Right hindlimb (tissue), 1 donor: ENCODE measurements around the gene STYX.

ENCODE experiments used
- DNase-seq: peaks from one replicate; pipeline ENCODE4 v3.0.0-alpha.2; 2018

The STYX gene, protein sequence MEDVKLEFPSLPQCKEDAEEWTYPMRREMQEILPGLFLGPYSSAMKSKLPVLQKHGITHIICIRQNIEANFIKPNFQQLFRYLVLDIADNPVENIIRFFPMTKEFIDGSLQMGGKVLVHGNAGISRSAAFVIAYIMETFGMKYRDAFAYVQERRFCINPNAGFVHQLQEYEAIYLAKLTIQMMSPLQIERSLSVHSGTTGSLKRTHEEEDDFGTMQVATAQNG

DNA sequence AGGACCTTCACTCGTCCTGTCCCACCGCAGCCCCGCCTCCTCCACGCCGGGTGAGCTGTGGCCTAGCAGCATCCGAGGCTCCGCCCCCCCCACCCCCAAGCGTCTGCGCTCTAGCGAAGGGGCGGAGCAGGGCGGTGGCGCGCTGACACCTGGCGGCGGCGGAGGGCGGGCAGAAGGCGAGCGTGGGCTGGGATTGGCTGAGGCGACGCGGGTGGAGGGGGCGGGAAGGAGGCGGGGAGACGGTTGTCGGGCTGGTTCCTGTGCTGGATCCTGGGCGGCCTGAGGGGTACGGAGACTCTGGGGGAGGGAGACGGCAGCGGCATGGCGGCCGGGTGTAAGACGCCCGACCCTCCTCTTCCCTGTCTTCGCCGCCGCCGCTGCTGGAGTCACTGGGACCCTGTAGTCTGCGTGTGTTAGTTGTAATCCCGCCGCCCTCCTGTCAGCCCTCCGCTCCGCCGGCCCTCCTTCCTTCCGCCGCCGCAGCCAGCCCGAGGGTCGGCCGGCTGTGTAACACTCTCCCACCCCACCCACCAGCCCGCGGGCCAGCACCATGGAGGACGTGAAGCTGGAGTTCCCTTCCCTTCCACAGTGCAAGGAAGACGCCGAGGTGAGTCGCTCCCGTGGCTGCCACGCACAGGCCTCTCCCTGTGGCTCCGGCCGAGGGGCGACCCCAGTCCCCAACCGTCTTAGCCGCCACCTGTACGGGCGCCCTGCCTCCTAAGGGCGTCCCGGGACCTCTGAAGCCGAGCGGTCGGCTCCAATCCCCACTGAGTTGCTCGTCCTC lies at the start of gene STYX:
TSS of gene STYX (plus strand) at position 242 of the 784 bp plus-strand sequence. CDS start at position 551, 309 bp downstream.
- DNase-seq: peak; percentile 99

- no peak for DNase-seq
These were observed 45.9 kb upstream of the STYX start for GRCh38 chr14:52683985-52684520.

GRCh38 chr14:52686176-52686575 lies 43.8 kb upstream of the STYX start:
- no peak for DNase-seq

GRCh38 chr14:52690983-52691760 lies 38.8 kb upstream of the STYX start:
- no peak for DNase-seq

GRCh38 chr14:52692248-52692962 lies 37.6 kb upstream of the STYX start:
- no peak for DNase-seq

DNA sequence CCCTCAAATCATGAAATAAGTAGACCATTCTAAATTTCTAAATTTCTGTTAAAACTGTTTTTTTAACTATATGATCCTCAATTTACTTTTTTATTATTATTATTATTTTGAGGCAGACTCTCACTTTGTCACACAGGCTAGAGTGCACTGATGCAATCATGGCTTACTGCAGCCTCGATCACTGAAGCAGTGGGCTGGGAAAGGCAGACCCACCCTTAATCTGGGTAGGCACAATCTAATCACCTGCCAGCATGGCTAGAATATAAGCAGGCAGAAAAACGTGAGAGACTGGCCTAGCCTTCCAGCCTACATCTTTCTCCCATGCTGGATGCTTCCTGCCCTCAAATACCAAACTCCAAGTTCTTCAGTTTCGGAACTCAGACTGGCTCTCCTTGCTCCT lies 36.9 kb upstream of the STYX start:
- DNase-seq: no peak

- no peak for DNase-seq
These were observed 36.4 kb upstream of the STYX start for GRCh38 chr14:52693532-52693931.

GRCh38 chr14:52694761-52695480 lies 35.0 kb upstream of the STYX start:
- DNase-seq: no peak

DNA sequence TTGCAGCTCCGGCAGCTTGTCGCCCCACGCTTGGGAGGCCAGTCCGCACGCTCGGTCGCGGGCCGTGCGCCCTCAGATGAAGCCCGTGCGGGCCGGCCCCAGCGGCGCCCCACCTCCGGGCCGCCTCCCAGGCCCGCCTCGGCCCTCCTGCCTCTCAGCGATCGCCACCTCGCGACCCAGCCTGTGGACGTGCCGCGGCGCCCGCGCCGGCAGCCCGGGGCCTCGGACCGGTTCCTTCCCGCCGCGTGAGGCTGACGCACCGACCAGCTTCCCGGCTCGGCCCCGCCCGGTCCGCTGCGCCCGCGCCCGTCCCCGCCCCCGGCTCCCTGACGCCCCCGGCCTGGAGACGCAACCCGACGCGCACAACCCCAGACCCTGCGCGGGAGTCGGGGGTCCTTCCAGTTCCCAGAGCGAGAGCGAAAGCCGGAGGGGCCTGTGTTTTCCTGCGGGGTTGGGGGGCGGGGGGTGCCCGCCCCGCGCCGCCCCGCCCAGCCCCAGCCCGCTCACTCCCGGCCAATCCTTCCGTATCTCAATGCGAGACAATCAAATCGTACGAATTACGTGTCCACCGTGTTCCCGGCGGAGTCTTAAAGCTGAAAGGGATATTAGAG lies 34.4 kb upstream of the STYX start, which contains the start of gene ERO1A:
TSS of gene ERO1A (minus strand) at position 78 of the 611 bp plus-strand sequence. CDS start at position 1, 77 bp downstream.
- DNase-seq: peak; percentile 88

DNA sequence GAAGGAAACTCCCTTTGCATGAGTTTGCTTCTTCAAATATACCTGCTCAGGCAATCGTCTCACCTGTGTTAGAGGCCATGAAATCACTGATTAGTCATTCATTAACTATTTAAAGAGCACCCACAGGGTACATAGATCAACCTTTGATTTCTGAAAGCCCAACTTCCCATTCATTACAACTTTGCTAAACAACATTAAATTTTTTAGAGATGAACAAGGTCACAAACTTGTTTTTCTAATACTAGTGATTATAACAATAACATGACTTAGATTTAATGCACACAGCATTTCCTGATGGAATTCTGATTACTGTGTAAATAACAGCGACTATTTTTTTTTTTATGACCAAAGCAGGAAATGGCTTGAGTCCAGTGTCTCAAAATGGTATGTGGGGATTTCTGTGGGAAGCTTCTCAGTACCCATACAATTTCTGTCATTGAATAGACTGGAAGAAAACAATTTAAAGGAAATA lies 29.2 kb upstream of the STYX start:
- no peak for DNase-seq

GRCh38 chr14:52701223-52701622 lies 28.7 kb upstream of the STYX start:
- DNase-seq: no peak

- no peak for DNase-seq
These were observed 26.7 kb upstream of the STYX start for GRCh38 chr14:52703225-52703624.

DNA sequence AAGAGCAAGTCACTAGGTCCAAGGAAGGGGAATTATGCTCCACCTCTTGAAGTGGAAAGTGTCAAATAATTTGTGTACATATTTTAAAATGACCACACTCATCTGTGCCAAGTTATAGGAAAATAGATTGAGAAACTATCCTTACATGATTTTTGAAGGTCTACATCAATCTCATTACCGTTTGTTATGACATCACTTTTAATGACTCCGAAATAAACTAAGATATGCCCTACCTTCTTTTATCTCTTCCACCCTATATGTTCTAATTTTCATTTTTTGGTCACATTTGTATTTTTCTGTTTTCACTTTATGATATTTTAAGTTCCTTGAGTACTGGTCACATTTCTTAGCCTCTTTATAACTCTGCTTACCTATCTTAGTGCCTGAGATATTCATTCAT lies 26.3 kb upstream of the STYX start:
- no peak for DNase-seq

DNA sequence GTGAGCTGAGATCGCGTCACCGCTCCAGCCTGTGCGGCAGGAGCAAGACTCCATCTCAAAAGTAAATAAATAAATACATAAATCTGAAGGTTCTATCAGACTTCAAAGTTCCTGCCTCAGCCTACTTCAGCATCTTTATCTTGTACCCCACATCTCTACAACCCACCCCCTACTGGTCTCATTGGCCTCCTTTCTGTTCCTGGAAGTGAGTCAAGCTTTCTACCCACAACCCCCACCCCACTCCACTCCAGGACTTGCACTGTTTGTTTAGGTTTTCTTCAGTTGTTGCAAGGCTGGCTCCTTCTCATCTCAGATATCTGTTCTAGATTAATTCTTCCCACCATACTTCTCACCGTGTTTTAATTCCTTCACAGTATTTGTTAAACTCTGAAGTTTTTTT lies 23.7 kb upstream of the STYX start:
- DNase-seq: no peak

GRCh38 chr14:52706724-52707706 lies 23.0 kb upstream of the STYX start, which contains the start of gene PSMC6:
PSMC6 (plus strand) TSS chr14:52707200; CDS start chr14:52707220, 20 bp downstream.
- DNase-seq: peak; percentile 97

GRCh38 chr14:52711666-52712065 lies 18.3 kb upstream of the STYX start:
- DNase-seq: no peak

DNA sequence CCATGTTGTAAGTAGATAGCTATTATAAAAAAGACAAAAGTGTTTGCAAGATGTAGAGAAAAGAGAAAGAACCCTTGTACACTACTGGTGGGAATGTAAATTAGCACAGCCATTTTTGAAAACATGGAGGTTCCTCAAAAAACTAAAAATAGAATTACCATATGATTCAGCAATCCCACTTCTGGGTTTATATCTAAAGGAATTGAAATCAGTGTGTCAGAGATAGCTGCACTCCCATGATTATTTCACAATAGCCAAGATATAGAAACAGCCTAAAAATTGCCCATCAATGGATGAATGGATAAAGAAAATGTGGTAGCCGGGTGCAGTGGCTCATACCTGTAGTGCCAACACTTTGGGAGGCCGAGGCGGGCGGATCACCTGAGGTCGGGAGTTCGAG lies 13.8 kb upstream of the STYX start:
- DNase-seq: no peak

DNA sequence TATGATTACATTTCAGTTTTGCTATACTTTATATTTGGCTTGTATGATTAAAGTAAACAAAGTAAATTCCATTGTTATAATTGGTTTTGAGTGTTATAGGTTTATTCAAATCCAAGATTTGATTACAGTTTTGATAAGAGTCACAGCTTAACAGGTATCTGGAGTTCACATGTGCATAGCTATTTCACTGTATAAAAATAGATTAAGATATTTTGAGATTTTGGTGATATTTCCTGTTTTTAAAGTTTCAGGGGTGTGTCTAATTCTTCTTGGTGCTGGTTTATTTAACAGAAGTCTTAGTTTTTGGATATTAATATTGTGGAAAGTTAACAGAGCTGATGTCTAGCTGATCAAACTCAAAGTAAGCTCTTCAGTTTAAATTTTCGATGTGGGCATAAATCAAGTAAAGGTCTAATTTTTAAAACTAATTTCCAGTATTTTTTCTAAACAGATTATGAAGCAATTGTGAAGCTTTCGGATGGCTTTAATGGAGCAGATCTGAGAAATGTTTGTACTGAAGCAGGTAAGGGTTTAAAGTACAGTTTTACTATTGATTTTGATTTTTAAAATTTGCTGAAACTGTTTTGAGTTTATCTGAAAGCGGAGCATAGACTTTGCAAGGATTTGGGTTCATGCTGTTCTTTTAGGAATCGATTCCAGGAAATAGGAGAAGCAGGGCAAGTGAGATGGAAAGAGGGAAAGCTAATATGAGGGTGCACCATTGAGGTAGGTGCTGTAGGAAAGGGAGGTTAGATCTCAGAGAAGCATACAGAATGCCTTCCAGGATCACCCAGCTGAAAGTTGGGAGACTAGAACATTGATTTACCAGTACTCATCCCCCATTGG lies 6.2 kb upstream of the STYX start:
- DNase-seq: no peak

- DNase-seq: no peak
These were observed 5.7 kb upstream of the STYX start for GRCh38 chr14:52724360-52724644.
